BJ (cell line): Measurements from ENCODE around the gene PTGES. TPM values are rescaled to one million over a fixed set of nuclear protein-coding genes. Genes with fewer than 3 reads are reported as not detected.
"Not testable (repeated sequence)": the region's sequence is repeated elsewhere in the genome, so short reads cannot be mapped to it uniquely, and the experiment has no call there.

Experiments used
- CTCF ChIA-PET: fragments of 350-600 bp; formaldehyde crosslinking; extraction: SDS; loops from one replicate; lab custom pipeline; 2021; ENCODE audit warnings: antibody characterized with exemption, inconsistent platforms; lab: Yijun Ruan, JAX
- POLR2A ChIA-PET: fragments of 300-600 bp; sonication (Branson Sonifier 250); formaldehyde crosslinking; extraction: SDS; loops from one replicate; lab custom pipeline; 2021; ENCODE audit warnings: antibody characterized with exemption; lab: Charles Lee
- DNase-seq: peaks from one replicate; pipeline ENCODE4 v3.0.0-alpha.2; 2011; ENCODE audit warnings: low read depth
- H3K27me3 ChIP-seq: 2 replicates; pipeline ENCODE4 v1.6.0; 2011; ENCODE audit warnings: low read length; ENCODE audit not compliant: control insufficient read depth, insufficient read depth
- H3K36me3 ChIP-seq: 2 replicates; pipeline ENCODE4 v1.5.1; 2011; ENCODE audit warnings: low read length; ENCODE audit not compliant: control insufficient read depth, insufficient read depth
- H3K4me3 ChIP-seq: 2 replicates; pipeline ENCODE4 v1.5.1; 2011; ENCODE audit warnings: low read depth, mild to moderate bottlenecking, control low read depth, low read length
- polyA plus RNA-seq: library from polyadenylated mRNA; depleted of rRNA; stranded (reverse); fragments of >200 nt; gene quantifications from 2 replicates; pipeline ENCODE4 v1.2.3, GENCODE V29; 2011
- TF ChIP-seq, protein P1 (sequence below): IDR thresholded peaks from 2 replicates; pipeline ENCODE4 v1.5.1; 2011; ENCODE audit warnings: low read depth, mild to moderate bottlenecking, control low read depth, inconsistent platforms, low read length, moderate library complexity; ENCODE audit not compliant: insufficient read depth

The PTGES gene
- polyA plus RNA-seq, 1 experiment: 16.4 TPM

DNA sequence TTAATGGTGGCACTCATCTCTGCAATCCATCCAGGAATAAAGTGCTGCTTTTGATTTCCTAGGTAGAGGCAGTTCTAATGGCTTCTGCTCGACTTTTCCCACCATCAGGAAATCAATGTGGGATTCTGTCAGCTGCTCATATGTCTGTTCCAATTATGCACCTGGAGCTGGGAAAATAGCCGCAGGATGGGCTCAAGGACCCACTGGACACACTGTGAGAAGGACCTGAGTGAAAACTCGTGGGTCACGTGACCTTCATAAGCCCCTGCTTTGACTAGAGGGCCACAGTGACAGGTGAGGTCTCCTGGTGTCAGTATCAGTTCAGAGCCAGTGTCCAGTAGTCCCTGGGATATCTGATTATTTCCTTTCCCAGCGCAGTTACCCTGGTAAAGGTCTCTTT, 17.9 kb upstream of the PTGES start:
- ChIA-PET CTCF (interaction anchor here (3.7 kb wide), 1 partner anchor 33 kb away, joined by 15 read pairs; no protein-coding TSS in a partner anchor), POLR2A (no interaction called here)
- DNase-seq: no peak
- no peaks in the 10 kb centered on the region for H3K27me3 ChIP-seq
- no peak overlapping the region for H3K4me3 ChIP-seq
- TF ChIP-seq, protein P1, sequence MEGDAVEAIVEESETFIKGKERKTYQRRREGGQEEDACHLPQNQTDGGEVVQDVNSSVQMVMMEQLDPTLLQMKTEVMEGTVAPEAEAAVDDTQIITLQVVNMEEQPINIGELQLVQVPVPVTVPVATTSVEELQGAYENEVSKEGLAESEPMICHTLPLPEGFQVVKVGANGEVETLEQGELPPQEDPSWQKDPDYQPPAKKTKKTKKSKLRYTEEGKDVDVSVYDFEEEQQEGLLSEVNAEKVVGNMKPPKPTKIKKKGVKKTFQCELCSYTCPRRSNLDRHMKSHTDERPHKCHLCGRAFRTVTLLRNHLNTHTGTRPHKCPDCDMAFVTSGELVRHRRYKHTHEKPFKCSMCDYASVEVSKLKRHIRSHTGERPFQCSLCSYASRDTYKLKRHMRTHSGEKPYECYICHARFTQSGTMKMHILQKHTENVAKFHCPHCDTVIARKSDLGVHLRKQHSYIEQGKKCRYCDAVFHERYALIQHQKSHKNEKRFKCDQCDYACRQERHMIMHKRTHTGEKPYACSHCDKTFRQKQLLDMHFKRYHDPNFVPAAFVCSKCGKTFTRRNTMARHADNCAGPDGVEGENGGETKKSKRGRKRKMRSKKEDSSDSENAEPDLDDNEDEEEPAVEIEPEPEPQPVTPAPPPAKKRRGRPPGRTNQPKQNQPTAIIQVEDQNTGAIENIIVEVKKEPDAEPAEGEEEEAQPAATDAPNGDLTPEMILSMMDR: no peak
- no peaks in the 10 kb centered on the region for H3K36me3 ChIP-seq

DNA sequence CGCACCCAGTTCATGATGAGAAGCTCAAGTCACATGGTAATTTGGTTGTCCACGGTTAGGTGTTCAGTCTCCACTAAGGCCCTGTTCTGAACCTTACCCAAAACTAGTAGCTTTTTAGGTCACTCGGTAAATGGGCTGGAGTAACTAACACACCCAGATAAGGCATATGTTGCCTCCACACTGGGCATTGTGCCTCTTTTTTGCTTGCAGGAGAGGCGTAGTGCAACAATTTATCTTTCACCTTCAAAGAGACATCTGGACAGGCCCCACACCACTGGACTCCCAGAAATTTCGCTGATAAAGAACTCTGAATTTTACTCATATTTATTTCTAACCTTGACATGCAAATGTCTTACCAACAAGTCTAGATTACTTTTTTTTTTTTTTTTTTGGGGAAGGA, 16.8 kb upstream of the PTGES start:
- no peak for DNase-seq
- ChIA-PET CTCF (interaction anchor here (1.2 kb wide), 1 partner anchor 14 kb away, joined by 3 read pairs; no protein-coding TSS in a partner anchor), POLR2A (no interaction called here)
- TF ChIP-seq, protein P1: no peak
- Histone ChIP-seq H3K36me3 (no peaks in the 10 kb centered on the region), H3K4me3 (no peak overlapping the region), H3K27me3 (no peaks in the 10 kb centered on the region)

DNA sequence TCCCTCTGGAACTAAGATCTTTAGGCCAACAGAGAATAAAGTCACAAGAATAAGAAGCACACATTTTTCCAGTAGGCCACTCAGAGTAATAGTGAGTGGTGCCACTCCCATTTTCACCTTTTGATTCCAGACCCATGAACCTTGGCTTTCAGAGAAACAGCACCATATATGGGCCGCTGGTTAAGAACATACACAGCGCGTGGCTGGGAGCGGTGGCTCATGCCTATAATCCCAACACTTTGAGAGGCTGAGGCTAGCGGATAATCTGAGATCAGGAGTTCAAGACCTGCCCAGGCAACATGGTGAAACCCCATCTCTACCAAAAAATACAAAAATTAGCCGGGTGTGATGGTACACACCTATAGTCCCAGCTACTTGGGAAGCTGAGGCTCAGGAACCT, 15.6 kb upstream of the PTGES start:
- no peak overlapping the region for H3K4me3 ChIP-seq
- no peak for DNase-seq
- H3K27me3 ChIP-seq: no peaks in the 10 kb centered on the region
- TF ChIP-seq, protein P1: no peak
- ChIA-PET POLR2A (no interaction called here), CTCF (interaction anchor here (0.9 to 1.1 kb wide), 2 partner anchors 31 to 41 kb away, joined by 3 read pairs; no protein-coding TSS in a partner anchor)
- no peaks in the 10 kb centered on the region for H3K36me3 ChIP-seq

DNA sequence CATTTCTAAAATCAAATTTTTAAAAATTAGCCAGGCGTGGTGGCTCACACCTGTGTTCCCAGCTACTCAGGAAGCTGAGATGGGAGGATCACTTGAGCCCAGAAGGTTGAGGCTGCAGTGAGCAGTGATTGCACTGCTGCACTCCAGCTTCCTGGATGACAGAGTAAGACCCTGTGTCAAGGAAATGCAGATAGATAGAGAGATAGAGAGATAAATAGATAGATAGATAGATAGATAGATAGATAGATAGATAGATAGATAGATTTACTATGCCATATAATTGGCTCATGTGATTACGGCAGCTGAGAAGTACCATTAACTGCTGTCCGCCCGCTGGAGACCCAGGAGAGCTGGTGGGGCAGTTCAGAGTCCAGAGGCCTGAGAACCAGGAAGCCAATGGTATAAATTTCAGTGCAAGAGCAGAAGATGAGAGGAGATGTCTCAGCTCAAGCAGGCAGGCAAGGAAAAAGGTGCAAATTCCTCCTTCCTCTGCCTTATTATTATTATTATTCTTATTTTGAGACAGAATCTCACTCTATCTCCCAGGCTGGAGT, 13.0 kb upstream of the PTGES start:
- ChIA-PET CTCF (interaction anchor here (1.0 to 1.6 kb wide), 5 partner anchors 11 to 40 kb away, joined by 3 to 6 read pairs (median 4); no protein-coding TSS in a partner anchor), POLR2A (no interaction called here)
- DNase-seq: no peak
- Histone ChIP-seq H3K4me3 (no peak overlapping the region), H3K27me3 (no peaks in the 10 kb centered on the region), H3K36me3 (no peaks in the 10 kb centered on the region)
- TF ChIP-seq, protein P1: no peak

DNA sequence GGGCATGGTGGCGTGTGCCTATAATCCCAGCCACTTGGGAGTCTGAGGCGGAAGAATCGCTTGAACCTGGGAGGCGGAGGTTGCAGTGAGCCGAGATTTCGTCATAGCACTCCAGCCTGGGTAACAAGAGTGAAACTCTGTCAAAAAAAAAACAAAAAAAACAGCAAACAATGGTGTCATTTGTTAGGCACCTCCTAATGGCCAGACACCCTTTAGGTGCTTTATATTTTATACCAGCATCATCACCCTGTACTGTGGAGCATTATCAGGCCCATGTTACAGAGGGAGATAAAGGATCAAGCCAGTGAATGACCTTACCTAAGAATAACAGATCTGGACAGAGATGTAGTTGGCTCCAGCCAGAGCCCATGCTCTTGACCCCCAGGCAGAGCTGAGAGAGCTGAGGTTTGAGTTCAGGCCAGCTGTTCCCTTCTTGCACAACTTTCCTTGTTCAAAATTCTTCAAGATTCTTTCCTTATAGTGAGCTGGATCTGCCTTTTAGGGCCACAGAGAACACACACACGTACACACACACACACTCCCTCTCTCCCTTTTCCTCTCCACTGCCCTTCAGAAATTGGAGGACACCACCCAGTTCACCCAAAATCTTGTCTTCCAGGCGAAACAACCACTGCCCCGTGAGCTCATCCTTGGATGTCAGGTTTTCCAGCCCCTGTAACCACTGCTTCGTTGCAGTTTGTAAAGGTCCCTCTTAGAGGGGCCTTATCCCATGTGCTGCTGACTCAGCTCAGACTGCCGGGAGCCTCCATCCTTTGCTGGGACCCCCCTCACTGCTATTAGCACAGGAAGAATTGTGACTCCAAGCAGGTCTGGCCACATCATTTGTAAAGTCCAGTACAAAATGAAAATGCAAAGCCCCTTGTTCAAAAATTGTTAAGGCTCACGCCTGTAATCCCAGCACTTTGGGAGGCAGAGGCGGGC, 10.4 kb upstream of the PTGES start:
- TF ChIP-seq, protein P1: no peak
- POLR2A ChIA-PET: interaction anchor here (0.6 kb wide), 1 partner anchor 14 kb away, joined by 3 read pairs; no protein-coding TSS in a partner anchor
- H3K27me3 ChIP-seq: no peaks in the 10 kb centered on the region
- DNase-seq: no peak
- no peak overlapping the region for H3K4me3 ChIP-seq
- no peaks in the 10 kb centered on the region for H3K36me3 ChIP-seq
- CTCF ChIA-PET: interaction anchor here (0.7 to 2.1 kb wide), 6 partner anchors 10 to 632 kb away, joined by 3 to 6 read pairs (median 4); partner anchors contain the start of gene PTGES

DNA sequence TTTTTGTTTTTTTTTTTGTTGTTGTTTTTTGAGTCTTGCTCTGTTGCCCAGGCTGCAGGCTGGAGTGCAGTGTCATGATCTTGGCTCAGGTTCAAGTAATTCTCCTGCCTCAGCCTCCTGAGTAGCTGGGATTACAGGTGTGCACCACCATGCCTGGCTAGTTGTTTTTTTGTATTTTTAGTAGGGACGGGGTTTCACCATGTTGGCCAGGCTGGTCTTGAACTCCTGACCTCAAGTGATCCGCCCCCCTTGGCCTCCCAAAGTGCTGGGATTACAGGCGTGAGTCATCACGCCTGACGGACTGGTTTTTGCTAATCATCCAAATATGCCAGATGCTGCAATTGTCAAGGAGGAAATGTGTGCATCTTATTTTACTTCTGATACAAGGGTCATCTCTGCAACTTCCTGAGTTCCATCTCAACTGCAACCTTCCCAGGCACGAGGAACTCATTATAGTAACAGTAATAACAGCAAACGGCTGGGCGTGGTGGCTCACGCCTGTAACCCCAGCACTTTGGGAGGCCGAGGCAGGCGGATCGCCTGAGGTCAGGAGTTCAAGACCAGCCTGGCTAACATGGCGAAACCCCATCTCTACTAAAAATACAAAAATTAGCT, 9.6 kb upstream of the PTGES start:
- not testable (repeated sequence) for H3K4me3 ChIP-seq, H3K36me3 ChIP-seq, H3K27me3 ChIP-seq
- ChIA-PET POLR2A (interaction anchor here (0.6 to 0.7 kb wide), 2 partner anchors 15 to 621 kb away, joined by 3 to 11 read pairs; no protein-coding TSS in a partner anchor), CTCF (interaction anchor here (0.6 to 4.8 kb wide), 7 partner anchors 19 to 734 kb away, joined by 3 to 25 read pairs (median 4); partner anchors contain the start of gene SH3GLB2)
- DNase-seq: peak; percentile 94
